GM12875 (cell line): Measurements from ENCODE around the gene BRIP1.
"Not testable (repeated sequence)": the region's sequence is repeated elsewhere in the genome, so short reads cannot be mapped to it uniquely, and the experiment has no call there.

Source experiments
- H3K4me3 ChIP-seq: one replicate; pipeline ENCODE4 v1.5.1; 2011; ENCODE audit warnings: low read depth, low read length, control low read depth
- TF ChIP-seq, protein P1 (sequence below): IDR thresholded peaks from 2 replicates; pipeline ENCODE4 v1.5.1; 2011; ENCODE audit warnings: low read depth, mild to moderate bottlenecking, control low read depth, inconsistent platforms, low read length, moderate library complexity, borderline replicate concordance; ENCODE audit not compliant: insufficient read depth

BRIP1 gene

DNA sequence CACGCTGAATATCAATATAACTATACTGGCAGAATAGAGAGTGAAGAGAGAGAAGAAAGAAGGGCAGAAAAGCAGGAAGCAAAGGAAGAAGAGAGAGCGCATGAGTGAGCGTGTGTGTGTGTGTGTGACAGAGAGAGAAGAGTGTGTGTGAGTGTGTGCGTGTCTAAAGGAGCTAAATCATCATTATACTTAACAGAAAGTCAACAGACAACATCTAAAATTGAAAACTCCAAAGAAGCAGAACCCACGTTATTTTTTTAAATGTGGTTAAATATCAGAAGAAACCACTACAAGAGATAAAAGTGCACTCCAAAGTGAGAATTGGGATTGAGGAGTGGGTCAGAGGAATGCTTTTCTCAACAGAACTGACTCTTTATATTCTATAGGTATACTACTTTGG lies 77.2 kb downstream of the BRIP1 start:
- H3K4me3 ChIP-seq, result no peak overlapping the region
- TF ChIP-seq, protein P1, sequence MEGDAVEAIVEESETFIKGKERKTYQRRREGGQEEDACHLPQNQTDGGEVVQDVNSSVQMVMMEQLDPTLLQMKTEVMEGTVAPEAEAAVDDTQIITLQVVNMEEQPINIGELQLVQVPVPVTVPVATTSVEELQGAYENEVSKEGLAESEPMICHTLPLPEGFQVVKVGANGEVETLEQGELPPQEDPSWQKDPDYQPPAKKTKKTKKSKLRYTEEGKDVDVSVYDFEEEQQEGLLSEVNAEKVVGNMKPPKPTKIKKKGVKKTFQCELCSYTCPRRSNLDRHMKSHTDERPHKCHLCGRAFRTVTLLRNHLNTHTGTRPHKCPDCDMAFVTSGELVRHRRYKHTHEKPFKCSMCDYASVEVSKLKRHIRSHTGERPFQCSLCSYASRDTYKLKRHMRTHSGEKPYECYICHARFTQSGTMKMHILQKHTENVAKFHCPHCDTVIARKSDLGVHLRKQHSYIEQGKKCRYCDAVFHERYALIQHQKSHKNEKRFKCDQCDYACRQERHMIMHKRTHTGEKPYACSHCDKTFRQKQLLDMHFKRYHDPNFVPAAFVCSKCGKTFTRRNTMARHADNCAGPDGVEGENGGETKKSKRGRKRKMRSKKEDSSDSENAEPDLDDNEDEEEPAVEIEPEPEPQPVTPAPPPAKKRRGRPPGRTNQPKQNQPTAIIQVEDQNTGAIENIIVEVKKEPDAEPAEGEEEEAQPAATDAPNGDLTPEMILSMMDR, result no peak

- no peak overlapping the region for H3K4me3 ChIP-seq
- TF ChIP-seq, protein P1, result no peak
Measured at GRCh38 chr17:61784510-61784909, 78.8 kb downstream of the BRIP1 start.

GRCh38 chr17:61783556-61784304 lies 79.6 kb downstream of the BRIP1 start:
- no peak overlapping the region for H3K4me3 ChIP-seq
- TF ChIP-seq, protein P1, result no peak

- TF ChIP-seq, protein P1, result no peak
- no peak overlapping the region for H3K4me3 ChIP-seq
Measured at GRCh38 chr17:61783120-61783519, 80.2 kb downstream of the BRIP1 start.

GRCh38 chr17:61782683-61783082 lies 80.6 kb downstream of the BRIP1 start:
- TF ChIP-seq, protein P1, result no peak
- H3K4me3 ChIP-seq, result no peak overlapping the region

- TF ChIP-seq, protein P1, result no peak
- no peak overlapping the region for H3K4me3 ChIP-seq
Measured at GRCh38 chr17:61775364-61775763, 88.0 kb downstream of the BRIP1 start.

DNA sequence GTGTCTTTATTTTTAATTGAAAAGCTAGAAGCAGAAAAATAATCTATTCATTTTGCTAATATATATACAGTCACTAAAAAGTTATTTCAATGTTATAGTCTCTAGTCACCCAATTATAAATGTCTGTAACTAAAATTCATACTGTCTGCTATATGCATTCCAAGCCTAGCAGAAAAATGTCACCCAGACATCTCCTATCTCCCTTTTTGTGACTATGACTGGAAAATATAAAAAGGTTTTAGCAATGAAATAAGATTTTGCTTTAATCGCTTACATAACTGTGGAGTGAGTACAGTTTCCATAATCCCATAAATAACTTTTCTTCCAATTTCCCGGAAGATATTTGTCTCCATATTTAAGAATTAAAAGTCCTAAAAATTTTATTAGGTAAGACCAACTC lies 88.6 kb downstream of the BRIP1 start:
- H3K4me3 ChIP-seq, result no peak overlapping the region
- TF ChIP-seq, protein P1, result no peak

DNA sequence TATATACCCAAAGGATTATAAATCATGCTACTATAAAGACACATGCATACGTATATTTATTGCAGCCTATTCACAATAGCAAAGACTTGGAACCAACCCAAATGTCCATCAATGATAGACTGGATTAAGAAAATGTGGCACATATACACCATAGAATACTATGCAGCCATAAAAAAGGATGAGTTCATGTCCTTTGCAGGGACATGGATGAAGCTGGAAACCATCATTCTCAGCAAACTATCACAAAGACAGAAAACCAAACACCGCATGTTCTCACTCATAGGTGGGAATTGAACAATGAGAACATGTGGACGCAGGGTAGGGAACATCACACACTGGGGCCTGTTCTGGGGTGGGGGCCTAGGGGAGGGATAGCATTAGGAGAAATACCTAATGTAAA lies 89.2 kb downstream of the BRIP1 start:
- not testable (repeated sequence) for H3K4me3 ChIP-seq
